Effector CD4-positive, alpha-beta T cell (primary cell): ENCODE results near the gene ORMDL1.

ENCODE experiments used
- DNase-seq: peaks from one replicate; pipeline ENCODE4 v3.0.0-alpha.2; 2020
- total RNA-seq: gene quantifications from one replicate; lab custom pipeline; 2026; lab: John Stamatoyannopoulos, UW

ORMDL1 gene
- total RNA-seq: 88.4 reads per million, percentile 80 among the genes with 10 or more reads in this experiment

GRCh38 chr2:189783927-189784867, at the start of gene ORMDL1, which contains the start of gene PMS1:
Gene ORMDL1, minus strand, starts transcription at chr2:189784339. Its CDS starts 1,744 bp downstream, at chr2:189782595.
Gene PMS1, plus strand, starts transcription at chr2:189784450. Its CDS starts 7,360 bp downstream, at chr2:189791810.
- peak; percentile 92 for DNase-seq

DNA sequence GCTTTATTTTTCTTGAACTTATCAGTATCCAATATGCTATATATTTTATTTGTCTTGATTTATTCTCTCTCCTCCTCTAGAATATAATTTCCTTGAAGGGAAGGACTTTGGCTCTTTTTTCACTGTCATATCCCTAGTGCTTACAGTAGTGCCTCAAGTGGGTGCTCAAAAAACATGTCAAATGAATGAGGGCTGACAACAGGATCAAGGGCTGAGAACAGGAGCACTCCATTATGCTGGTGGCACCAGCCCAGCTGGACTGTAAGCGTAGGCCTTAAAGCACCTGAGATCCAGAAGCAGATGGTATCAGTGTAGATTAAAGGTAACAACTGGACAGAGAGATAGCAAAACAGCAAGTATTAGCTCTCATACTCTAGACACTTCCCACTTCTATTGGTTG, 46.4 kb upstream of the ORMDL1 start:
- DNase-seq: no peak

GRCh38 chr2:189829102-189829833, 45.1 kb upstream of the ORMDL1 start:
- no peak for DNase-seq

DNA sequence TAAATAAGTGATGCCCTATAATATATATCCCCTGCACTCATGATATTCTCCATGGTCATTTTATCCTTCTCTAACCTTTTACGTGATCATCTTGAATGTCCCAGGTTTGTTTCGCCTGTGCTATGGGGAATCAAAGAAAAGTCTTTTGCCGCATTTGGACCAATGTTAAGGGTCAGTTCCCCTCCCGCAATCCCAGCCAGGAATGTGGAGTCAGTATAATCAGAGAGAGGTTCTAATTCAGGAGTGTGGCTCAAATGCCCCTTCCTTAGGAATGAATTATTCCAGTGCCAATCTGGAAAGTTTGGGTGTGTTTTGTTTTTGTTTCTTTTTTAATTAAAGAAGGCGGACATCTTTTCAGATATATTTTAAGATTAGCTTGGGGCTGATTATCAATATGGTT, 41.9 kb upstream of the ORMDL1 start:
- no peak for DNase-seq

DNA sequence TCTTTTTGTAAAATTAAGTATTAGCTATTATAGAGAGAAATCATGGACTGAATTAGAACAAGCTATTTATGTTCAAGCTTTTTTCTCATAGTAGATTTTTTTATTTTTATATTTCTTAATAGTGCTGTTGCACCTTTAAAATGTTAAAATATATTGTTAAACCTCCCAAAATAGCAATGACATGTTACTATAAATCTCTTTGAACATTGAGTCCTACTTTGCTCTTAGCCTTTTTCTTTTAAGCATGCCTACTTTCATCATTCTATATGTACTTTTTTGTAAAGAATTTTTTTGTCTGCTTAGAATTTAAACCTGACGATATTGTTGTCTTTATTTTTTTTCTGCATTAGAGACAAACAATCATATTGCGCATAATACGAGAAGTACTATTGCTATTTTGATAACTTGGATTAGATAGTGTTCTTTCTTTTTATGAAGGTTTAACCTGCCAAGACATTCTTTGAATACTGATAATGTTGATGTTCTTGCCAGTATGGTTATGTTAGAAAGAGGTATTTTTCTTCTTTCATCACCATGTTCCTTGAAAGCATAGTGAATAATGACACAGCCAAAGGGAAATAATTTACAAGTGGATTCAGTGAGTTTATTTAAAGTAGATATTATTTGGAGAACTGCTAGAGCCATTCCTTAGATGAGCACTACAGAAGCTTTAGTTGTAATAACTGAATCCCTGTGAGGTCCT, 40.7 kb upstream of the ORMDL1 start:
- no peak for DNase-seq

DNA sequence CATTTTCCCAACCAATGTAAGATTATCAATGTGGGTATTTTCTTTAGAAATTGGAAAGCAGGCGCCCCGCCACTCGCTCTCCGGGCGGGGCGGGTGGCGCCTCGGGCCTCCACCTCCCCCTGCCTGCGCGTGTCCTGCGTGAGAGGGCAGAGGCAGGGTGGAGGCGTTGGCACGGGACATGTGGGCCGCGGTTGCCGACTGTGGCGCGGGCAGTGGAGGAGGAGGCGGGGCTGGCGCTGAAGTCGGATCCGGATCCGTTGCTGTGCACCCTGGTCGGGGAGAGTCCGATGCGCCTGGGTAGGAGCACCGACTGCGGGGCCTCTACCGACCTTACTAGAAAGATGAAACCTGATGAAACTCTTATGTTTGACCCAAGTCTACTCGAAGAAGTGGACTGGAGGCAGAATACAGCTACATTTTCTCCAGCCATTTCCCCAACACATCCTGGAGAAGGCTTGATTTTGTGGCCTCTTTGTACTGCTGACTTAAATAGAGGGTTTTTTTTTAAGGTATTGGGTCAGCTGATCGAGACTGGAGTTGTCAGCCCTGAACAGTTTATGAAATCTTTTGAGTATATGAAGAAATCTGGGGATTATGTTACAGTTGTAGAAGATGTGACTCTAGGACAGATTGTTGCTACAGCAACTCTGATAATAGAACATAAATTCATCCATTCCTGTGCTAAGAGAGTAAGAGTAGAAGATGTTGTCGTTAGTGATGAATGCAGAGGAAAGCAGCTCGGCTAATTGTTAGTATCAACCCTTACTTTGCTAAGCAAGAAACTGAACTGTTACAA, 38.0 kb upstream of the ORMDL1 start:
- no peak for DNase-seq

- DNase-seq: no peak
Observed at GRCh38 chr2:189819297-189819704, 35.2 kb upstream of the ORMDL1 start.

DNA sequence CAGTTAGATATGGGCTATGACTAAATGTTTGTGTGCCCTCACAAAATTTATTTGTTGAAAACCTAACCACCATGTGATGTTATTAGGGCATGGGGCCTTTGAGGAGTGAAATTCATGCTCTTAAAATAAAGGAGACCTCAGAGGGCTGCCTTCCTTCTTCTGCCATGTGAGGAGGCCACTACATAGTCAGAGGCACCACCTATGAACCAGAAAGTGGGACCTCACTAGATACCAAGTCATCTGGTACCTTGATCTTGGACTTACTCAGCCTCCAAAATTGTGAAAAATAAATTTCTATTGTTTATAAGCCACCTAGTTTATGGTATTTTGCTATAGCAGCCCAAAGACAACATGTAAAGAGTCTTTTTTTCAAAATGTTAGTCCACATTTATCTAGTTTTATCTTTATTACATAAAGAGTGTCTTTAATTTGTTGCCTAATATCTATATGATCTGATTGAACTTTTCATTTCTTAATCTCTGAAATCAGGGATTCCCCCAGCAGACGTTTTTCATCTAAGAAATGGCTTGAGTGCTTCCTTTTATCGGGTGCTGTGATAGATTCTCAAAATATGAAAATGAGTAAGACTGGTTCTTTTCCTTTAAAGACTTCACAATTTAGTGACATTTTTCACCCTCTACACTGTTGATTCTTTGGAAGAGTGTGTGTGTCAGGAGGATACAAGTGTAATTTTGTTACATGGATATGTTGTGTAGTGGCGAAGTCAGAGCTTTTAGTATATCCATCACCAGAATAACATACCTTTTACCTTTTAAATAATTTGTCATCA, 34.3 kb upstream of the ORMDL1 start:
- DNase-seq: no peak

- no peak for DNase-seq
Observed at GRCh38 chr2:189803431-189803830, 19.3 kb upstream of the ORMDL1 start.

GRCh38 chr2:189802396-189802912, 18.3 kb upstream of the ORMDL1 start:
- no peak for DNase-seq

- DNase-seq: no peak
Observed at GRCh38 chr2:189799531-189799930, 15.4 kb upstream of the ORMDL1 start.

GRCh38 chr2:189799030-189799331, 14.8 kb upstream of the ORMDL1 start:
- no peak for DNase-seq

- DNase-seq: no peak
Observed at GRCh38 chr2:189798312-189799029, 14.3 kb upstream of the ORMDL1 start.

- no peak for DNase-seq
Observed at GRCh38 chr2:189797902-189798301, 13.8 kb upstream of the ORMDL1 start.

DNA sequence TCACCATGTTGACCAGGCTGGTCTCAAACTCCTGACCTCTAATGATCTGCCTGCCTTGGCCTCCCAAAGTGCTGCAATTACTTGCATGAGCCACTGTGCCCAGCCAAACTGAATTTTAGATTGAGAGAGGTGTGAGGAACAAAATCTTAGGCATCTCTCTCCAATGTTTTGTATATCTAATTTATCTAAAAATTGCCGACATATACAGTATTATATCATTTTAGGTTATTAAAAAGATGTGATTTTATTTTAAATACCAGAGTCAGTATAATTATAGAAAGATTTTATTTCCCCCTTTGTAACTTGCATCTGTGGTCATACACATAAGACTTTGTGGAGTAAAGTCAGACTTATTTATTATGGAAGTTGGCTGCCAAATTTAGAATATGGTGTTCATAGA, 10.2 kb upstream of the ORMDL1 start:
- DNase-seq: no peak

- no peak for DNase-seq
Observed at GRCh38 chr2:189791338-189792042, 7.4 kb upstream of the ORMDL1 start.

GRCh38 chr2:189783451-189783926, 650 bp downstream of the ORMDL1 start:
- DNase-seq: no peak

- DNase-seq: no peak
Observed at GRCh38 chr2:189782221-189782671, 1.9 kb downstream of the ORMDL1 start.

GRCh38 chr2:189772212-189772611, 11.9 kb downstream of the ORMDL1 start:
- no peak for DNase-seq
